Lung microvascular endothelial cell (primary cell): Measurements from ENCODE around the gene EPHB2. TPM values are rescaled to one million over a fixed set of nuclear protein-coding genes. Genes with fewer than 3 reads are reported as not detected.
"Not testable (repeated sequence)": the region's sequence is repeated elsewhere in the genome, so short reads cannot be mapped to it uniquely, and the experiment has no call there.

ENCODE experiments used
- DNase-seq, 2 donors: peaks; one replicate each; pipeline versions ENCODE4 v3.0.0 to v3.0.0-alpha.2; 2010; ENCODE audit warnings: low read depth in 2 of 2
- total RNA-seq: library from RNA; depleted of rRNA; stranded (reverse); fragments of >200 nt; gene quantifications from 2 replicates; pipeline ENCODE4 v1.2.1, GENCODE V29; 2014

EPHB2 gene
- total RNA-seq, 1 donor from 2014 or later: 18.7 TPM

DNA sequence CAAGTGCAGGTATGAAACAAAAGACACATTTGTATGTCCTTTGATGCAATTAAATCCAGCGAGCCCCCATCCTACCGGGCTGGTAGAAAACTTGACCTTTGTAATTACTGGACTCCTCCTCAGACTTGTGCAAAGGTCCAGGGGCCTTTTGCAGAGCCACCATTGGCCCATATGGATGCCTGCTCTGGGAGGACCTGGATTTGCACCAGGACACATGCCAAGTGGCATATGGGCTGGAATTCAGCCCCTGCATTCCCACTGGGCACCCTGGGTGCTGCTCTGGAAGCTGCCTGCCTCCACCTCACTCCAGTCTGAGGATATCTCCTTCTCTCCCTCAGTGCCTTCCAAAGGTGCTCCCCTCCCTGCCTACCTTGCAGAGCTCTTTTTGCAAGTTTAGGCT lies 226.0 kb downstream of the EPHB2 start:
- no peak for DNase-seq

DNA sequence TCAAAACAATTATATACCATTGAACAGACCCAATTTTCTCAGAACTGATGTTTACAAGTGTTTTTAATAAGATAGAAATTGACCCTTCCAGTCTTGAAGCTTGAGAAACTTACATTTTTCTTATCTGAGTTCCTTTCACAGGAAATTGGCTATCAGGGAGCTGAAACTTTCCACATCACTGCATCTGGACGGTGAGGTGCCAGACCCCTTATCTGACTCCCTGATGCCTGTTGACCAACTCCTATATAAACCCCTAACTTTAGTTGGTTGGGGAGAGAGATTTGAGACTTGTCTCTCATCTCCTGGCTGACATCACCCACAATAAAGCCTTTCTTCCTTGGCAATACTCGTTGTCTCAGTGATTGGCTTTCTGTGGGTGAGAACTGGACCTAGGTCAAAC lies 230.6 kb downstream of the EPHB2 start:
- DNase-seq: no peak

DNA sequence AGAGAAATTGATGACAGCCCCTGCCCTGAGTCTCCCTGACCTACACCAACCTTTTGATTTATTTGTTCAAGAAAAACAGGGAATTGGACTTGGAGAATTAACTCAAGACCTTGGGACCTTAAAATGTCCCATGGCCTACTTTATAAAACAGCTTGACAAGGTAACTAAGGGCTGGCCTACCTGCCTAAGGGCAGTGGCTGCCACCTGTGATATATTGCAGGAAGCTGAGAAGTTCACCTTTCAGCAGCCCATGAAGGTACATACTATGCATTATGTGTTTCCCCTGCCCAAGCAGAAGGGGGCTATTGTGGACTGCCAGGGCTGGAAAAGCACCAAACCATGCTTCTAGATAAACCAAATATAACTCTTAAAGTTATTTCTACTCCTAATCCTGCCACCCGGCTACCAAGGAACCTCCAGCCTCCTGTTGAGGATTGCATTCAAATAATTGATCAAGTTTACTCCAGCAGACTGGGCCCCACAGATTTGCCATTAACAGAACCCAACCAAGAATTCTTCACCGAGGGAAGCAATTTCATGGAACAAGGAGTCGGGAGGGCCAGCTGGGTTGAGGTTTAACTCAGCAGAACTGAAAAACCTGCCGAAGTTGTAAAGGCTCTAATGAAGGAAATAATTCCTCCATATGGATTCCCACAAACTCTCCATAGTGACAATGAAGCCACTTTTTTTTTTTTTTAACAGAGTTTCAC lies 233.9 kb downstream of the EPHB2 start:
- no peak for DNase-seq

DNA sequence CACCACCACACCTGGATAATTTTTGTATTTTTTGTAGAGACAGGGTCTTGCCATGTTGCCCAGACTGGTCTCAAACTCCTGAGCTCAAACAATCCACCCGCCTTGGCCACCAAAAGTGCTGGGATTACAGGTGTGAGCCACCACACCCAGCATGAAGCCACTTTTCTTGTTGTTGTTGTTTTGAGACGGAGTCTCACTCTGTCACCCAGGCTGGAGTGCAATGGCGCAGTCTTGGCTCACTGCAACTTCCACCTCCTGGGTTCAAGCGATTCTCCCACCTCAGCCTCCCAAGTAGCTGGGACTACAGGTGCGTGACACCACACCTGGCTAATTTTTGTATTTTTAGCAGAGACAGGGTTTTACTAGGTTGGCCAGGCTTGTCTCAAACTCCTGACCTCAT lies 234.5 kb downstream of the EPHB2 start:
- DNase-seq: not testable (repeated sequence)

DNA sequence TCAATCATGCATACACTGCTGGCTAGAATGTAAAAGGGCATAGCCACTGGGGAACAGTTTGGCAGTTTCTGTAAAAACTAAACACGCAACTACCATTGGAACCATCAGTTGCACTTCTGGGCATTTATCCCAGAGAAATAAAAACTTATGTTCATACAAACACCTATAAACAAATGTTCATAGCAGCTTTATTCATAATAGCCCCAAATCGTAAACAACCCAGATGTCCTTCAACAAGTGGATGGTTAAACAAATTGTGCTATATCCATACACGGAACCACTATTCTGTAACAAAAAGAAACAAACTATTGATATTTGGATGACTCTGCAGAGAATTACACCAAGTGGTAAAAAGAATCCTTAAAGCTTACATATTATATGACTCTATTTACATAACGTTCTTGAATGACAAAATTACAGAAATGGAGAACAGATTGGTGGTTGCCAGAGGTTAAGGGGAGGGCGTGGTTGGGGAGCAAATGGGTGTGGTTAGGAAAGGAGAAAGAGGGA lies 239.2 kb downstream of the EPHB2 start:
- DNase-seq: no peak

DNA sequence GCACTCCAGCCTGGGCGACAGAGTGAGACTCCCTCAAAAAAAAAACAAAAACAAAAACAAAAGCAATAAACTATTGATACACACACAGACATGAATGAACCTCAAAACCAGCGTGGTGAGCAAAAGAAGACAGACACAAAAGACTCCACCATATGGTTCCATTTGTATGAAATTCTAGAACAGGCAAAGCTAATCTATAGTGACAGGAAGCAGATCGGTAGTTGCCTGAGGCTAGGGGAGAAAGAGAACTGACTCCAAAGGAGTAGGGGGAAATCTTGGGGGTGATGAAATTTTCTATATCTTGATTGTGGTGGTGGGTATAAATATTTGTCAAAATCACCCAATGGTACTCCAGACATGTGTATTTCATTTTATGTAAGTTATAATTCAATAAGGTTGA lies 241.2 kb downstream of the EPHB2 start:
- DNase-seq: no peak

DNA sequence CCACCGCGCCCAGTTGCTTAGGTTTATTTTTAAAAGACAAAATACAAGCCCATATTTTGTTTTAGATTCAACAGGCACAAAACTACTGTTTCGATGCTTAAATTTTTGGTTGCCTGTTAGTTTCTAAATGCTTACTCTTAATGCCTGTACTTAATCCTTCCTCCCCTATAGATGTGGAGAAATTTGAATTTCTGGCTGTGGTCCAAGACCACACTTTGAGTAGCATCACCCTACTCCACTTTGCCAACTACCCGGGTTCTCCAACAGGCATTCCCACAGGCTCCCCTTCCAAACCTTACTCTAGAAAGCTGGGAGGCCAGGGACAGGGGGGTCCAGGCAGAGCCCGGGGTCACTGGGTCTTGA lies 242.0 kb downstream of the EPHB2 start:
- DNase-seq: no peak

DNA sequence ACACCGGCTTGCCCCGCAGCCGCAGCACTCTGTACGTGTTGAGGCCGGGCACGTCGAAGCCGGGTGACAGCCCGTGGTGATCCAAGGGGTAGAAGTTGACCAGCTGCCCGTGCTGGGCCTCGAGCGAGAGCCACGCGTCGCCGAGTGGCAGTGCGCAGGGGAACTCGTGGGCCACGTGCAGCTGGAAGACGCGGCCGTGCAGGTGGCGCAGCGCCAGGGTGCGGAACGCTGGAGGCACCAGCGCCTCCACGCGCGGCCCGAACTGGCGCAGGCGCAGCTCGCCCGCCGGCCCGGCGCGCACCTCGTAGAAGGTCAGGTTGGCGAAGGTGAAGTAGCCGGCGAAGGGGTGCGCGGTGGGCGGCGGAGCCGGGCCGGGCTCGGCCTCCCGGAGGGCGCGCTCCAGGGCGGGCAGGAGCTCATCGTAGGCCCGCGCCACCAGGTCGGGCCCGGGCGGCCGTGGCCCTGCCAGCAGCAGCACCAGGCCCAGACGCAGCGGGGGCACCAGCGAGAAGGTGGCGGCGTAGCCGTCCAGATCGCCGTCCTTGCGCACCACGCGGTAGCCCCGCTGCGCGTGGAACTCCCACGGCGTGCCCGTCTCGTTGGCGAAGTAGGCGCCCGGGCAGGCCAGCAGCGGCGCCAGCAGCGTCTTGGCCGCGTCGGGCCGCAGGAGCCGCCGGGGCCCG lies 242.6 kb downstream of the EPHB2 start:
- no peak for DNase-seq

DNA sequence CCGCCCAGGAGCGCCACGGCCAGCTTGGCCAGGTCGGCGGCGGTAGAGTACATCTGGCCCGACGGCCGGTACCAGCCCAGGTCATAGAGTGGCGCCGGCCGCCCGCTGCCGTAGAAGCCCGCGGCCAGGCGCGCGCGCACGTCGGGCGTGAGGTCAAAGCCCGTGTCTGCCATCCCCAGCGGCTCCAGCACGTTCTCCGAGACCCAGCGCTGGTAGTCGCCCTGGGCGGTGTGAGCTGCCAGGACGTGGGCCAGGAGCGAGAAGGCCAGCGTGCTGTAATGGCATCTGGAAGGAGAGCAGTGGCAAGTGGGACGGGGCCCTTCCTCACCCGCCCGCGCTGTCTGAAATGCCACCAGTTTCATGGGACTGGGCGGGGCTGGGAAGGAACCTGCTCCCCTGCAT lies 243.1 kb downstream of the EPHB2 start:
- DNase-seq: no peak

DNA sequence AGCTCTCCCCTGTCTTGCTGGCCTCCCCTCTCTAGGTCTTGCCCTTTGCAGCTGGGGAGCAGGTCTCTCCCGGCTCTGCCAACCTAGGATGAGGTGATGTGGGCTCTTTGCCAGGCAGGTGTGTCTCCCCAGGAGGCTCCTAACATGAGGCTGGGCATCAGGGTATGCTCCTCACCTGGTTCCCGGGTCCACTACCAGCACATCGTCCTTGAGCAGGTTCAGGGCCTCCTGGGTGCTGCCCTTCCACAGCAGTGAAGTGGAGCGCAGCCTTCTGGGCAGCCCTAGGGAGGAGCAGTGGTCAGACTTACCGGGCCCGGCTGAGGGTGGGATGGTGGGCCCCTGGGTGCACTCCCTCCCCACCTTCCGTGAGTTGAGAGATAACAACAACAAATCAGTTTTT lies 244.5 kb downstream of the EPHB2 start:
- DNase-seq: no peak

DNA sequence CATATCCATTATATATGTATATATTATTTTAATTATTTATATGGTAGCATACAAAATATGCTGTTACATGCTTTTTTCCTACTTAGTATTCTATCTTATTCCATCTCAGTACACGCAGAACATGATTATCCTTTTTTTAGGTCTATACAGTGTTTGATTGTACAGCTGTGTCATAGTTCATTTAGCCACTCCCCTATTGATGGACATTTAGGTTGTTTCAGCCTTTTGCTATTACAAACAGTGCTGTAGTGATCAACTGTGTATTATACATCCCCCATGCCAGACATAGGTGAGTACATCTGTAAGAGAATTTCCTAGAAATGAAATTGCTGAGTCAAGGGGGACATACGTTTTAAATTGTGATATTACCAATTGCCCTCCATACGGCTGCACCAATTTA lies 246.4 kb downstream of the EPHB2 start:
- no peak for DNase-seq

DNA sequence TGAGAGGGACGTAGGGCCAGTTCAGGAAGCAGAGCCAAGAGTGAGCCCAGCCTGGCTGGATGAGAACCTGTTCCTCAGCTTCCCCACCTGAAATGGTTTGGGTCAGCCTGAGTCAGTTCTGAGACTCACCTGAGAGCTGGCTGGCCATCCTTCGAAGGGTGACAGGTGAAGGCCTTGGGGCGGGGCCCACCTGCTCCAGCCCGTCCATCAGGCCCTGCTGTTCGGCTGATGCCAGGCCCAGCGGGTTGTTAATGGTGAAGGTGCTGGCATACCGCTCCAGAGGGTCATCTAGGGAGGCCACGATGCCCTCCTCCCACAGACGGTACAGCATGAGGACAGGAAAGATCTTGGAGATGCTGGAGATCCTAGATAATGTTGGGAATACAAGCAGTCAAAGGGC lies 247.9 kb downstream of the EPHB2 start:
- DNase-seq: no peak

DNA sequence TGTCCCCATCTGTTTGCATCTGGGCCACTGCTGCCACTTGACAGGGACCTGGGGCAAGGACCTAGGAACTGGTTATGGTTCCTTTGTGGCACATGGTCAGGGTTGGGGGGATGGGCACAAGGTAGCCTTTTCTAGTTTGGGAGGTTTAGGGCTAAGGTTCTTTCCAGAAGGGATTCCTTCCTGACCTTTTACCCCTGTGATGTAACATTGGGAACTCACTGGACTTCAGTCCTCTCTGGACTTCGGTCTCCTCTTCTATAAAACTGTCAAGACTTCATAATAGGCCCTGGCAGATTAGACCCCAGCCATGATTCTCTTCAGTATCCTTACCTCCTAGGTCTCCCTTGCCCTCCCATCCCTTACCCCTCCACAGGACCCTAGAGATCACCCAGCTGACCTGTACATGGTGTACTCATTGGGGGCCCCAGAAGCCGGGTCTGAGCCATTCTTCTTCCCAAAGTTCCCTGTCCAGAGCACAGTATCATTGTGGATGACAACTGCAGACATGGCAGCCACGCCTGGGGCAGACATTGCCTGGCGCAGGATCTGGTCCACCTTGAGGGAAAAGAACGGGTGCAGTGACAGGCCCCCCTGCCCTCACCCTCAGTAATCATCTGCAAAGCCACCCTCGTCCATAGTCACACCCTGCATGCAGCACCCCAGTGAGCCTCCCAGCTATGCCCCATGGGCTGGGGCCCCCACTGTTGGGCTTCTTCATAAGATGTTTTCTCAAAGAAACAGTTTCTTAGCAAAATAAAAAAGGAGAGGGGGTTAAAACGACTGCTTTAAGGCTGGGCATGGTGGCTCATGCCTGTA lies 249.1 kb downstream of the EPHB2 start:
- DNase-seq: no peak

DNA sequence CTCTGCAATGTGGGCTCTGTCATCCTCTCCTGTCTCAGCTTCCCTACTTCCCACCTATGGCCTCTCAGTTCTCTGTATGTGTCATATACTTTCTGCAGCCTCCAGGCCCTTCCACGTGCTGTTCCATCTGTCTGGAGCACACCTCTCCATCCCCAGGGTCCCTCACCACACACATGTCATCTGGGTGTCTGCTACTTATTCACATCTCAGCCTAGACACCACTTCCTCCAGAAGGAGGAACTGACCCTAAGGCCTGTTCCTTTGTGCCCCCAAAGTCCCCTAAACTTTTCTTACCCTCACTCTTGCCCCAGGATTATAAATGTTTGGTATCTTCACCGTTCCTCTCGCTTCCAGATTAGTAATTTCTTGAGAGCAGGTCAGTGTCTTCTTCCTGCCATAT lies 251.9 kb downstream of the EPHB2 start:
- DNase-seq: no peak

DNA sequence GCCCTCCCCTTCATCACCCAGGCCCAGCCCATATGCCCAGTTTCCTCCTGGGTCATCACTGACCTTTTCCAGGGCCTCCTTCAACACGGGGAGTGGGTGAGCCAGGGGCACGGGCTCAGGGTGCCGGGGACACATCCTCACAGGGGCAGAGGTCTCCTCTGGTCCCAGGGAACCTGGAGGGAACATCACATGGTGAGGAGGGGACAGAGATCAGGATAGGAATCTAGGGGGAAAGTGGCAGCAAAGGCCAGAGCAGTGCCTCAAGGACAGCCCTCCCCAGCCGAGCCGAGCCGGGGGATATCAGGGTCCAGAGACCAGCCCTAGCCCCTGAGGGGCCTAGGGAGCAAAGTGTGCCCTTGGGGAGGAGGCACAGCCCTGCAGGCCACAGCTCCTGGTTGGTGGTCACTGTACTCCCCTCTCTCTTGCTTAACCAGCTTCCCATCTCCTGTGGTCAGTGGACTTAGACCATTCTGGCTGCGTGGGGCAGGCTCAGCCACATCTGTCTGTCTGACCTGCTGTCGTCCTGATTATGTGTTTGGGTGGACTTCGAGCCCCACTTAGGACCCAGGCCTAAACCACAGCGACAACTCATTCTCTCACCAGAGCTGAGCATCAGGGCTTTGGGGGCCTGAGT lies 252.5 kb downstream of the EPHB2 start:
- no peak for DNase-seq

DNA sequence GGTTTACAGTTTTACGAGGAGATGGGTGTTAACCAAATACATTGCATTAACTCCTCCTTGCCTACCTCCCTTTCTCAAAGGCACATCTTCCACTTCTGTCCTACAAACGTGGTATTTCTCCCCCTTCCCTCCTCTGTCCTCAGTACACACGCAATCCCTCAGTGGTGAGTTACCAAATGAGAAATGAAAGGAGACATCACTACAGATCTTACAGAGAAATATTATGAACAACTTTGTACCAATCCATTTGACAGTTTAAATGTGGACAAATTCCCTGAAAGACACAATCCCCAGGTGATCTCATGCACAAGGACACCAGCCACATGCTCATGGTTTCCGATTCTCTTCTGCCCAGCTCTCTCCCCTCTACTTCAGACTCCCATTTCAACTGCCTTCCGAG lies 255.7 kb downstream of the EPHB2 start:
- no peak for DNase-seq

DNA sequence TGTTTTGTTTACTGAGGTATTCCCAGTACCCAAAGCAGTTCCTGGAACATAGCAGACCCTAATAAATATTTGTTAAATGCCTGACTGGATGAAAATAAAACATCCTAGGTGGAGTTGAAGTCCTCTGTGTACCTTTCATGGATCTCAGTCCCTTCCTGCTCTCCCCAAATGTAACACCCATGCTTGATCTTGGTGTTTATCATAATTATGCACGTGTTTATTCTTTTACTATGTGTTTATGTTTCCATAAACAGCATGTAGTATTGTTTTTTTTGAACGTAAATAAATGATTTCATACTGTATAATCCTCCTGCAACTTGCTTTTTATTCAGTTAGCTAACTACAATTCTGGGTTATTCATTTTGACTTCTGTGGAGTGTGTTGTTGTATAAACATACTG lies 257.2 kb downstream of the EPHB2 start:
- DNase-seq: no peak

DNA sequence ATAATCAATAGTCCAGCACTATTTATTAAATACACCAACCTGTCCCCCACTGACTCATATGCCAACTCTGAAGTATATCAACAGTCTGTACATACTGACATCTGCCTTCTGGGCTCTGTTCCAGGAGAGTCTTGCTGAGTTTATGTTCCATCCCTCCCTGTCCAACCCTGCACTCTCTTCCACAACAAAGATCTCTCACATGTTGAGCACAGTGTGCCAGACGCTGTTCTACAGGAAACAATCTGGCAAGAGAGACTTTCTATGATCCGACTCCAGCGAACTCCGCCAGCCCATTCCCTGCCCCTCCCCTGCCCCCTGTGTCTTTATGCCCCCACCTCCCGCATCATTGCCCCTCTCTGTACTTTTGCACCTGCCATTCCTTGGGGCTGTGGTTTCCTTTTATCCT lies 258.7 kb downstream of the EPHB2 start:
- DNase-seq: peak; percentile 78 to 88

DNA sequence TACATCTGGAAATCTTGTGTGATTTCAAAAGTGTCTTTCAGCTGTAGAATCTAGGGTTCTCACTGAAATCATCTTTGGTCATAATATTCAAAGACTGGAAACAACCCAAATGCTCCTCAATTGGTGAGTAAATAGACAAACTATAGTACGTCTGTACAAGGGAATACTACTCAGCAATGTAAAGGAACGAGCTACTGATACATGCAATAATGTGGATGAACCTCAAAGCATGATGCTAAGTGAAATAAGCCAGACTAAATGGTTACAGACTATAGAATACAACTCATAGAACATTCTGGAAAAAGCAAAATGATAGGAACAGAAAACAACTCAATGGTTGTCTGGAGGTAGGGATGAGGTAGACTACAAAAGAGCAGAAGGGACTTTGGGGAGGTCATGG lies 259.5 kb downstream of the EPHB2 start:
- DNase-seq: no peak
